H4 (cell line): ENCODE data around the gene BAX. TPM values are rescaled to one million over a fixed set of nuclear protein-coding genes. Genes with fewer than 3 reads are reported as not detected.

Experiments used
- DNase-seq: peaks from one replicate; pipeline ENCODE4 v3.0.0-alpha.2; 2015; ENCODE audit warnings: low spot score
- total RNA-seq: library from RNA; depleted of rRNA; stranded (reverse); fragments of >200 nt; shearing (Covaris generic); gene quantifications from 2 replicates; pipeline ENCODE4 v1.2.3, GENCODE V29; 2014

Gene BAX
- total RNA-seq, 1 experiment from 2014 or later: 132 TPM

DNA sequence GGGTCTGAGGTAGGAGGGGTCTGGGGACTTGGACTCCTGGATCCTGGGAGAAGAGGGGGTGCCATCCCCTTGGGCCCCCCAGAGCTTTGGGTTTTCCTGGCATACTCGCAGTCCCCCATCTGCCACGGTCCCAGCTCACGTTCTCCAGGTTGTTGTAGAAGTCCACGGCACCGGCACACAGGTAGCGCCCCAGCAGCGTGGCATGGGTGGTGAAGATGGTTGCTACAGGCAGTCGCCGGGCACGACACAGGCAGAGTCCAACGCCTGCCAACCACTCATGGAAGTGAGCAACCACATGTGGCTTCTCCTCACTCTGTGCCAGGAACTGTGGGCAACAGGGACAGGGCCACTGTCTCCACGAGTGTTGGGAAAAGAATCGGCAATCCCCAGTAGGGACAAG, 31.0 kb downstream of the BAX start:
- no peak for DNase-seq

DNA sequence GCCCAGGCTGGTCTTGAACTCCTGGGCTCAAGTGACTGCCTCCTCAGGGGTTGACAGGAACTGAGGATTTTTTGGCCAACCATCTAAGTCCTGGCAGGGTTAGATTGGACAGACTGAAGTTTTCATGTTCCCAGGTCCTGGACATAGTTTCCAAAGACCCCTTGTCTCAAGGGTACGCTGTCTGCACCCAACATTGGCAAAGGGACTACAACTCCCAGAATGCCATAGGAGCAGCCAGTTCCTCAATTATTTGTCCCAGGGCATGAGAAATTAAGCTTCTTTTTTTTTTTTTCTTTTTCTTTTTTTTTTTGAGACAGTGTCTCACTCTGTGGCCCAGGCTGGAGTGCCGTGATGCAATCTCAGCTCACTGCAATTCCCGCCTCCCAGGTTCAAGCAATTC, 31.5 kb downstream of the BAX start:
- no peak for DNase-seq

DNA sequence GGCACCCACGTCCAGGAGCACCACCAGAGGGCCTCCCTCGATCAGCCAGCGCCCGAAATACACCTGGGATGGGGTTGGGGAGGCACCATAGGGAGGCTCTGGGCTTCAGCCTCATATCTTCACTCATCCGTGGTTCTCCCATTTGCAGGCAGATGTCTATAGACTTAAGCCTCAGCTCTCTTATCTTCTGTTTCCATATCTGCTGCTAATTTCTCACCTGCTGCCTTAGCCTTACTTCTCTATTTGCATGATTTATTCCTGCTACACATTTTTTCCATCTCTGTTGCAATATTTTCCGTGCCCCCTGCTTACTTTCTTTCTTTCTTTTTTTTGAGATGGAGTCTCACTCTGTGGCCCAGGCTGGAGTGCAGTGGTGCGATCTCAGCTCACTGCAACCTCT, 32.6 kb downstream of the BAX start:
- no peak for DNase-seq

DNA sequence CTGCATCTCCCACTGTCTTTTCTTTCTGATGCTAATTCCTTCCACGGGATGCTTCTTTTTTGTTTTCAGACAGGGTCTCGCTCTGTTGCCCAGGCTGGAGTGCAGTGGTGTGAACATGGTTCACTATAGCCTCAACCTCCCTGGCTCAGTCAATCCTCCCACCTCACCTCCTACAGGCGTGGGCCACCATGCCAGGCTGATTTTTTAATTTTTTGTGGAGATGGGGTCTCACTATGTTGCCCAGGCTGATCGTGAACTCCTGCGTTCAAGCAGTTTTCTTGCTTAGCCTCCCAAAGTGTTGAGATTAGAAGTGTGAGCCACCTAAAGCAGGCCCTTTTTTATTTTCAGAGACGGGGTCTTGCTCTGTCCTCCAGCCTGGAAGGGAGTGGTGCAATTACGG, 33.6 kb downstream of the BAX start:
- DNase-seq: no peak

DNA sequence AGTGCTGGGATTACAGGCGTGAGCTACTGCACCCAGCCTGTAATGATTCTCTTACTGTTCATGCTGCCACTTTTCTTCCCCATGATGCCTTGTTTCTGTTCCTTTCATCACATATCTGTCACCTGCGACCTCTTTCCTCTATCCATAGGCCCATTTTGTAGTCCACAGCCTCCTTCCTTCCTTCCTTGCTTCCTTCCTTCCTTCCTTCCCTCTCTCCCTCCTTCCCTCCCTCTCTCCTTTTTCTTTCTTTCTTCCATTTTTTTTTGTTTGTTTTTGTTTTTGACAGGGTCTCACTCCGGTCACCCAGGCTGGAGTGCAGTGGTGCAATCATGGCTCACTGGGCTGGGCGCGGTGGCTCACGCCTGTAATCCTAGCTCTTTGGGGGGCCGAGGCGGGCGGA, 34.2 kb downstream of the BAX start:
- no peak for DNase-seq

DNA sequence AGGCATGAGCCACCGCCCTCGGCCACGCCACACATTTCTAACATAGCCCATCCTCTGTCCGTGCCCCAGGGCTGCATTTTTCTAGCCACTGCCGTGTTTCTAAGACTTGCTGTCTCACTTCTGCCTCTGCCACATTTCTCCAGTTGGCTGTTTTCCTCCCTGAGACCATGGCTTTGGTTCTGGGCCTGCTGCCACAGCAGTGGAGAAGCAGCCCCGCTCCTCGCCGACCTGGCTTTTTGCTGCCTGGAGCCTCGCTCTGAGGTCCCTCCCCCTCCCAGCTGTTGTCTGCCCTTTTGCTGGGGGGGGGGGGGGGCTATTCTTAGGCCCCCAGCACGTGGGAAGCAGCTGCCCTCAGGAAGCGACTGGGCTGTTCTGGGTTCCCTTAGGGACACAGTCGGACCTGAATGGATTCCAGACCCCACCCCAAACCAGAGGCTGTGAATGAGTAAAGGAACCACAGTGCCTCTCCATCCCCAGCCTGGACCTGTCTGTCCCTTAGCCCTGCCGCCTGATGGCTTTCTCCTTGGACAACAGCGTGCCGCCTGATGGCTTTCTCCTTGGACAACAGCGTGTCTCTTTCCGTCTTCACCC, 35.1 kb downstream of the BAX start:
- no peak for DNase-seq

DNA sequence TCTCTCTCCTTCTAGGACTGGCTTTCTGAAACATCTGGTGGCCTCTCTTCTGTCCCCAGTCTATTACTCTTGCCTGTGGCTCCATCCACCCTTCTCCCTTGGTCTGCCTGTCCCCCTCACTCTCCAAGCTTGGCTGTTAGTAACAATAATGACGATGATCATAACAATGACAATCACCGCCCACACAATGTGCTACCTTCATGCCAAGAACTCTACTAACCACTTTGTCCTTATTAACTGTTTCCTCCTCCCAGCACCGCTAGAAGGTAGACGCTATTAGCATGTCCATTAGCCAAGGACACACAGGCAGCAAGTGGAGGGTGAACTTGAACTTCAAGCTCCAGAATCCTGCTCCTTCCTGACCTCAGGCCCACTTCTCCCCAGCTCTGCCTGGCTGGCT, 35.7 kb downstream of the BAX start:
- no peak for DNase-seq

DNA sequence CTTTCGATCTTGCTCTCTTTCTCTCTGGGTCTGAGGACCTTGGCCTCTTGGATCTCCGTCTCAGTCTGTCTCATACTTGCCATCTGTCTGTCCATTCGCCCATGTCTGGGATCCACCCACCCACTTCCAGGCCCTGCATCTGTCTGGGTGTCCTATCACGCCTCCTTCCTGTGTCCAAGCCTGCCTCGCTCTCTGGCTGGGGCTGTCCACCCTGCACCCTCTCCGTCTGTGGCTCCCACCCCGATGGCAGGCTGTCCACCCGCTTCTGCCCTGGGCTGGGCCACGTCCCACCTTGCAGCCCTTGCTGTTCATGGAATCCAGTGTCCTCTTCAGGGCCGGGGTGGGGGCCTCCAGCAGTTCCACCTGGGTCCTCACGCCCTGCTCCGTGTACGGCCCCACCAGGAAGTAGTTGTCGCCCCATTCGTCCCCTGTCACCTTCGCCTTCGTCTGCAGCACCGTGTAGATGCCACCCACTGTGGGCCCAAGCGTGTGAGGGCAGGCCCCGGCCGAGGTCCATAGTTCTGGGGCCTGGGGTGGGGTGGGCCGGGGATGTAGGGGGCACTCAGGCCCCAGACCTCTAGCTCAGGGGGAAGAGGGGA, 36.4 kb downstream of the BAX start:
- DNase-seq: no peak

DNA sequence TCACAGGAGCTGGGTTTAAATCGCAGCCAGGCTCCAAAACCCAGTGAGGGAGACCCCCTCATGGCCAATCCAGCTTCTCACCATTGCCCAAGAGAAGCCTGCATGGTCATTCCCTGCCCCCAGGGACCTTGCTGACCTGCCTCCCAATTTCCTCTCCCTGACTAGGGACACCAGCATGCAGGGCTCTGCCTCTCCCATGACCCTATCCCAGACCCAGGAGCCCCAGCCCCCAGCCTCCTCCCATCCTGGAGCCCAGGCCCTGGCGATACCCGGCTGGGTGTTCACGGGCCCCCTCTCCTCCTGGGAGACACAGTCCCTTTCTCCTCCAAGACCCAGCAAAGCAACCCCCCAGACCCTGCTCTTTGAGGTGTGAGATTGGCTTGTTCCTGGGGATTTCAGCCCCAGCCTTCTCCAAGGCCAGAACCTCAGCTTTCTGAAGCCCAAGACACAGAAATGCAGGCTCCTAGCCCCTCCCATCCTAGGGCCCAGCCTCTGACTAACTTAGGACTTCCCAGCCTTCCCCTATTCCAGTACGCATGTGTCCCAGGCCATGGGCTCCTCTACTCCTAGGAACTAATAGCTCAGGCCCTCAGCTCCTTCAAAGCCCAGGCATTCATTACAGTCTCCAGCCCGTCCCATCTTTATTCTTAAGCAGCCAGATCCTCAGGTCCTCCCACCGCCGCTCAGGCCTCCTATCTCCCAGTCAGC, 37.4 kb downstream of the BAX start:
- peak; percentile 74 for DNase-seq

DNA sequence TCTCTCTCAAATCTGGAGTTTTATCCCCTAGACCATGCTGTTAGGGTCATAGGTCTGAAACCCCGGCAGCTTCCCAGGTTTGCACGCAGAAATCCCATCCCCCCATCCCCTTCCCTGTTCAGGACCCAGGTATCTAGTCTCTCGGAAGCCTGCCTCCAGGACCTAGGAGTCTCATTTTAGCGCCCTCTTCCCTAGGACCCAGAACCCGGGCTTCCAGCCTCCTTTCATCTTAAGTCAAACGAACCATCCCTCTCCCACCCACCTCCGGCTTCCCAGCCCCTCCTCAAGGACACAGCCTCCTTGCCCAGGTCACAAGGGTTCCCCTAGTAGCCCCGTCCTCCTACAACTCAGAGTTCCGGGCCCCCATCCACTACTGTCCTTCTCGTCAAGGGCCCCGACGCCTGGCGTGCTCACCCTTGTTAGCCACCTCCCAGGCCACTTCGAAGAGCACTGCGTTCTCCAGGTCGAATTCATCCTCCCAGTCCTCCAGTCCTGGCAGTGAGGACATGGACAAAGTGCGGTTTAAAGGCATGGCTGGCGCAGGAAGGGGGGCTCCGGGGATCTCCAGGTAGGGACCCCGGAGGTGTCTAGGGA, 38.0 kb downstream of the BAX start:
- no peak for DNase-seq

DNA sequence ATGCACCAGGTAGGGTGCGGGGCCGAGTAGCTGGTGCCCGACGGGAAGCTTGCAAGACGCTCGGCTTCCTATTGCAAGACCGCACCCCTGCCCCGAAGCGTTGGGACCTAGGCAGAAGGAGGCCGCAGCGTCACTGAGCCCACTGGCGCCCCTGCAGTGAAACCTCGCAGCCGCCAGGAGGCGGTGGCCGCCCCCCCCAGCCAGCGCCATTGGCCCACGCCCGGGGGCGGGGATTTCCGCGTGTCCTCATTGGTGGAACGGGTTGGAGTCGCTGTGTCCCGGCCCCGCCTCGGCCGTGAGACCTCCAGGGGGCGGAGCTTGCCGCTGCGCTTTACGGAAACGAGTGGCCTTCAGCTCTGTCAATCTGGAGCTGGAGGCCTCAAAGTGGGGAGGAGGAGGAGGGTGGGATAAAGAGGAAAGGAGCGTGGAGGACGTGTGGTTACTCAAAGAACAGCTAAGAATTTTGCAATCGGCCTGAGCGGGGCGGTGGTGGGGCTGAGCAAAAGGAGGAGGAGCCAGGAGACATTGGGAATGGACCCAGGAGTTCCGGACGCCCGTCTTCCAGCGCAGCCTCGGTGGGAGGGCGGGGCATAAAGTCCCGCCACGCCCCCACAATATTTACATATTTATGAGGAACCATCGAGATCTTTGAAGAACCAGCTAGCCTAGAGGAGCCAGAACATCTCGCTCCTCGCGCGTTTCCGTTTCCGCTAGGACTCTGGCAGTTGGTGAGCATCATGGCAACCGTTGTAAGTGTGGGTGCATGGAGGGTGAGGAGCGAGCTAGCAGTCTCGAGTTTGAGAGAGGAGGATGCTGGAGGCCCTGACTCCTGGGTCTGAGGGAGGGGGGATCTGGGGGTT, 38.7 kb downstream of the BAX start, which contains the start of the genes GYS1 and RUVBL2:
GYS1 (minus strand) TSS at position 135 of the 860 bp plus-strand sequence. CDS start 197 bp downstream, outside the sequence.
RUVBL2 (plus strand) TSS at position 713 of the 860 bp plus-strand sequence; CDS start at position 738, 25 bp downstream.
- peak; percentile 100 for DNase-seq

DNA sequence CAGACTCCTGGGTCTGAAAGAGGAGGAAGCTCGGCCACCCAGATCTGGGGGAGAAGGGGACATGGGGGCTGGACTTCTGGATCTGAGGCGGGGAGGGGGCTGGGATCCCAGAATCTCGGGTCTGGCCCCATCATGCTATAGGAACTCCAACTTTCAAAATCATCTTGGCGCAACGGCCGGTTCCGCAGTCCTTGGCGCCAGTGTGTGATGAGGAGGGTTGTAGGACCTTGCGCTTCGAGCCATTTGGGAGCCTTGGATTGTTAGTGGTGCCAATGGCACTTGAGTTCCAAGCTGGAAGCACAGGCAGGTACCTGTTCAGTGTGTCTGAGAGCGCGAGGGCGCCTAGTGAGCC, 39.3 kb downstream of the BAX start:
- DNase-seq: no peak

DNA sequence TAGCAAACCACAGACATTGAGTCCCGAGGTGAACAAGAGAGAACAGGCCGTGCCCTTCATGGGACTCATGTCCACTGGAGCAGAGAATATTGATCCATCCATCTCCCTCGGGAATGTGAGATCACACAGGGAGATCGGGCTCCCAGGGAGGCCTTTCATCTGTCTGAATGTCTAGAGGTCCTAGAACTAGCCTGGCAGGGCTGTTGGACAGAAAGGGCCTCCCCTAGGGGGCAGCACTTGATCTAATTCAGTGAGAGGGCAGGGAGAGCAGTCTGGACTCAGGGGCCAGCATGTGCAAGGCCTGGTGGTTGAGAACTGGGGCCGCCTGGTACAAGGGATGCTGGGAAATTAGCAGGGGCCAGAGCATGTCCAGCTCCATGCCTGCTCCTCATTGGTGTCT, 43.3 kb downstream of the BAX start:
- no peak for DNase-seq

DNA sequence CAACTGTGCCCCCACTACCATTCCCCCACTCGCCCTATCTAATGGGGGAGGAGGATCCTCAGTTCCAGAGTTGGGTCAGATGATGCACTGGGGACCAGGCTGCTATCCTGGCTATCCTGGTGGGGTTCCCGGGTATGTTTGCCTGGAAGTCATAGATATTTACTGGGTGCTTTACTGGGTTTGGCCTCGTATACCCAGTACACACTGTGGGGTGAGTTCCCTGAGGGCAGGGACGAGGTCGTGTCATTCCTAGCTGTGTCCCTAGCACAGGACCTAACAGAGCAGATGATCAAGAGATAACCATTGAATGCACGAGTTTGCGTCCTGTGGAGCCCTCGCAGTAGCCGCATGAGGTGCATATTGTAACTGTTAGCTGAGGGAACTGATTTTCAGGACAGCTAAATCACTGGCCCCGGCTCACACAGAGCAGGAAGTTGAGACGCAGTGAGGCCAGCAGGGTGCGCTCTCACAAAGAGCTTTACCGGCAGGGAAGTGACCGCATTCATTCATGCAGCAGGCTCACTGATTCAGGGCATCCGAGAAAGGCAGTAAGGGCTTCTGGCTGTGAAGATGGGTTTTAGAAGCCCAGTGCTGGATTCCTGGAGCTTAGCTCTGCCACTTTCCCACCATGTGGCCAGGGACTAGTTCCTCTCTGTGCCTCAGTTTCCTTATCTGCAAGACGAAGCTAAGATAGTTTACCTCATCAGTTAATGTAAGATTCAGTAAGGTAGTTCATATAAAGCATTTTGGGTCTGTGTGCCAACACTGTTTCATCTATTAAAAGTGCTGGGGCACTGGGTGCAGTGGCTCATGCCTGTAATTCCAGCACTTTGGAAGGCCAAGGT, 45.0 kb downstream of the BAX start:
- DNase-seq: peak; percentile 61

DNA sequence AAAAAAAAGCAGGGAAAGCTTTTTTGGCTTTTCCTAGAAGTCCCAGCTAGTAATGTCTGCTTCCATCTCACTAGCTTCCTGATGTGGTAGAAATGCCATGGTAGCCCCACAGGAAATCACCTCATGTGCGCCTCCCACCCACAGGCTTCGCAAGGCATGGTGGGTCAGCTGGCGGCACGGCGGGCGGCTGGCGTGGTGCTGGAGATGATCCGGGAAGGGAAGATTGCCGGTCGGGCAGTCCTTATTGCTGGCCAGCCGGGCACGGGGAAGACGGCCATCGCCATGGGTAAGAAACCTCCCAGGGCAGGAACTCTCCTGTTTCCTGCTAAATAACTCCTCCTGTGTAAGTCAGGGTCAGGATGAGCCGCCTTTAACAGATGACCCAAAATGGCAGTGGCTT, 49.5 kb downstream of the BAX start:
- no peak for DNase-seq

DNA sequence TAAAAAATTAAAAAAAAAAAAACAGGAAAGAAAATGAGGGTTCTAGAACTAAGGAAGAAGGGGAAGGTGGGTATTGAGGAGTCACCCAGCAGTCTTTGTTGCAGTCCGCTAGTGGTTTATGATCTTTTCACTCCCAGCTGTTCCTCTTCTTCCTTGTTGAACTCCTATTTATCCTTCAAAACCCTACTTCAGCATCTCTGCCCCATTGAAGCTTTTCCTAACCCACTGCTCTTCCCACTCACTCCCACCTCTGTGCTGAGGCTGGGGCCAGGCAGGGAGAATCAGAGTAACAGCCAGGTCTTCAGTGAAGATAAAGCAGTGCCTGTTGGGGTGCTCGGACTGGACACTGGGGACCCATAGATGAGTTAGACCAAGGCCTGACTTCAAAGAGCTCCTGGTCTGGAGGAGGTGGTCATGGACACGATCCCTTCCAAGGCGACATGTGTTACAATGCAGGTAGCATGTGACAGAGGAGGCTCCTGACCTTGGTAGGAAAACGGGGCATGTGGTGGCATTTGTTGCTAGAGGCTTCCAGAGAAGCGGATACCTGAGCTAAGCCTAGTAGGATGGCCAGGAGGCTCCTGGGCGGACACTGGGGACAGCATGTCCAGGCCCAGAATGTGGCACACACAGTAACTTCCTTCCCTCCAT, 50.4 kb downstream of the BAX start:
- DNase-seq: no peak

DNA sequence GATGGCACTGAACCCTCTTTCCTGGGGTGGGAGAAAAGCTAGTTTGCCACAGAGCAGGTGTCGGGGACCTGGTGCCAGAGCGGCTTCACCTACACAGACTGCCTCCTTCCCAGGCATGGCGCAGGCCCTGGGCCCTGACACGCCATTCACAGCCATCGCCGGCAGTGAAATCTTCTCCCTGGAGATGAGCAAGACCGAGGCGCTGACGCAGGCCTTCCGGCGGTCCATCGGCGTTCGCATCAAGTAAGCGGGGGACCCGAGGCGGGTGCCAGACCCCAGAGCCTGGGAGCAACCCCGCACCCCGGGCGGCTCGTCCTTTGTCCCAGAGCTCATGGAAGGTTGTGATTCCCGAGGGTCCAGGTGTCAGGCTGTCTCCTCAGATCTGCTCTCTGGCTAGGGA, 52.2 kb downstream of the BAX start:
- no peak for DNase-seq

DNA sequence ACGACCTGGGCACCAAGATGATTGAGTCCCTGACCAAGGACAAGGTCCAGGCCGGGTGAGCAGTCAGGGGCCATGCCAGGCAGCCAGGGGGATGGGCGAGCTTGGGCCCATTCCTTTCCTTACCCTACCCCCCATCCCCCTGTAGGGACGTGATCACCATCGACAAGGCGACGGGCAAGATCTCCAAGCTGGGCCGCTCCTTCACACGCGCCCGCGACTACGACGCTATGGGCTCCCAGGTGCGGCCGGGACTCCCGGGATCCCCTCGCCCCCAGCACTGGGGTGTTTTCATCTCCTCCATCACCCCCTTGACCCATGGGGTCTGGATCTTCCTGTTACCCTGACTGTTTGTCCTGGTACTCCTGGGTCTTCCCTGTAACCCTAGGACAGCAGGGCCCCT, 55.2 kb downstream of the BAX start:
- no peak for DNase-seq

DNA sequence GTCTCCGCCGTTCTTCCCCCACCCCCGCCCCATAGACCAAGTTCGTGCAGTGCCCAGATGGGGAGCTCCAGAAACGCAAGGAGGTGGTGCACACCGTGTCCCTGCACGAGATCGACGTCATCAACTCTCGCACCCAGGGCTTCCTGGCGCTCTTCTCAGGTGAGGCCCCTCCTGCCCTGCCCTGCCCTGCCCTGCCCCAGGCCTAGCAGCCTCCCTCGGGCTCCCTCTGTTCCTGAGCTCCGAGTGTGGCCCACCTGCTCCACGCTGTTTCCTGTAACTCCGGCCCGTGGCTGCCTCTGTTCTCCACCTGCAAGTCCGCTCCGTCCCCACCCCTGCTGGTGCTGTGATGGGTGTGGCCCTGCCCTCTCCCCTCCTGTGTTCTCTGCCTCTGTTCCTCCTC, 55.8 kb downstream of the BAX start:
- DNase-seq: no peak

DNA sequence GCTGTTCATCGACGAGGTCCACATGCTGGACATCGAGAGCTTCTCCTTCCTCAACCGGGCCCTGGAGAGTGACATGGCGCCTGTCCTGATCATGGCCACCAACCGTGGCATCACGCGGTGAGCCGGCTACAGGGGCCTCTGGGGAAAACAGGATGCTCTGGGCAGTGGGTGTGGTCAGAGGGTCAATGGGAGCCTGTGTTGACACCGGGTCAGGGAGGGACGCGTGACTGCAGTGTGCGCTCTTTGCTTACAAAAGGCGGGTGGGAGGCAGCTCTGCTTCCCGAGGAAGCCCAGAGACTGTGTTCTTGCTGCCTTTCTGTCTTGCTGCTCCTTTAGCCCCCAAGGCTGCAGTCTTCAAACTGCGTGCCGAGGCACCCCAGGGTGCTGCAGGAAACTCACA, 56.5 kb downstream of the BAX start:
- DNase-seq: no peak
